ENCODE results near the gene SLC12A7. TPM values are rescaled to one million over a fixed set of nuclear protein-coding genes. Genes with fewer than 3 reads are reported as not detected.
A peak's percentile ranks its signal among the peaks of the same experiment; 100 is the strongest.

The SLC12A7 gene
- total and polyA plus RNA-seq, 11 donors, result 66.3 to 159 (median 128) TPM

- ATAC-seq, result no peak
- TF ChIP-seq CTCF (IDR thresholded peaks at IDR 0.05) (no peak), POLR2A (IDR thresholded peaks at IDR 0.05) (no peak)
Observed at GRCh38 chr5:1048861-1049838, 62.7 kb downstream of the SLC12A7 start.

DNA sequence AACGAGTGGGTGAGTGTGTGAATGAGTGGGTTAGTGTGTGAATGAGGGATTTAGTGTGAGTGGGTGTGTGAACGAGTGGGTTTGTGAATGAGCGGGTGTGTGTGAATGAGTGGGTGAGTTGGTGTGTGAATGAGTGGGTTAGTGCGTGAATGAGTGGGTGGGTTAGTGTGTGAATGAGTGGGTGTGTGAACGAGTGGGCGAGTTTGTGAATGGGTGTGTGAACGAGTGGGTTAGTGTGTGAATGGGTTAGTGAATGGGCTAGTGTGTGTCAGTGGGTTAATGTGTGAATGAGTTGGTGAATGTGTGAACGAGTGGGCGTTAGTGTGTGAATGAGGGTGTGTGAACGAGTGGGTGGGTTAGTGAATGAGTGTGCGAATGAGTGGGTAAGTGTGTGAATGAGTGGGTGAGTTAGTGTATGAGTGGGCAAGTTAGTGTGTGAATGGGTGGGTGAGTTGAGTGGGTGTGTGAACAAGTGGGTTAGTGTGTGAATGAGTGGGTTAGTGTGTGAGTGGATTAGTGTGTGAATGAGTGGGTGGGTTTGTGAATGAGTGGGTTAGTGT is 63.6 kb downstream of the SLC12A7 start:
- TF ChIP-seq CTCF (IDR thresholded peaks at IDR 0.05), result no peak
- no peak for TF ChIP-seq POLR2A (IDR thresholded peaks at IDR 0.05)
- WGBS, 4 donors, result 88 to 90% (median 88%) methylated on average over 11 of the region's 11 CpGs
- no peak for ATAC-seq

More at GRCh38 chr5:1048861-1049838, 62.7 kb downstream of the SLC12A7 start:
- no peaks in the 10 kb centered on the region for H3K27me3 ChIP-seq
- DNase-seq, result peak in 3 of 5 donors; percentile 16 to 47 (median 25)
- 78 to 86% (median 84%) methylated on average over 38 to 39 of the region's 39 CpGs for WGBS, 4 donors
- intact Hi-C loops (cut with DNase I), result loop anchor here in 1 of 10 donors (5.0 kb wide), 1 partner anchor 38 kb away; no protein-coding TSS in a partner anchor
- H3K36me3 ChIP-seq, result peaks cover 0 to 46% (median 26%) of the 10 kb centered on the region in 9 donors
- no peak overlapping the region for H3K27ac ChIP-seq
- no peaks in the 10 kb centered on the region for H3K9me3 ChIP-seq
- H3K4me3 ChIP-seq, result no peak overlapping the region
- peaks cover 0 to 31% (median 13%) of the 10 kb centered on the region in 12 donors for H3K4me1 ChIP-seq

DNA sequence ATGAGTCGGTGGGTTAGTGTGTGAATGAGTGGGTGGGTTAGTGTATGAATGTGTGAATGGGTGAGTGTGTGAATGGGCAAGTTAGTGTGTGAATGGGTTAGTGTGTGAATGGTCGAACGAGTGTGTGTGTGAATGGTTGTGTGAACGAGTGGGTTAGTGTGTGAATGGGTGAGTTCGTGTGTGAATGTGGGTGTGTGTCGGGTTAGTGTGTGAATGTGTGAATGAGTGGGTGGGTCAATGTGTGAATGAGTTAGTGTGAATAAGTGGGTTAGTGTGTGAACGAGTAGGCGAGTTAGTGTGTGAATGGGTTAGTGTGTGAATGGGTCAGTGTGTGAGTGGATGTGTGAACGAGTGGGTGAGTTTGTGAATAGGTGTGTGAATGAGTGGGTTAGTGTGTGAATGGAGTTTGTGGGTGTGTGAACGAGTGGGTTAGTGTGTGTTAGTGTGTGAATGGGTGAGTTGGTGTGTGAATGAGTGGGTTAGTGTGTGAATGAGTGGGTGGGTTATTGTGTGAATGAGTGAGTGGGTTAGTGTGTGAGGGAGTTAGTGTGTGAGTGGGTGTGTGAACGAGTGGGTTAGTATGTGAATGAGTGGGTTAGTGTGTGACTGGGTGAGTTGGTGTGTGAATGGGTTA is 64.4 kb downstream of the SLC12A7 start:
- intact Hi-C loops (cut with DNase I), result loop anchor here in 1 of 10 donors (5.0 kb wide), 1 partner anchor 40 kb away; no protein-coding TSS in a partner anchor

More for the DNA sequence above, 63.6 kb downstream of the SLC12A7 start:
- Histone ChIP-seq H3K9me3 (no peaks in the 10 kb centered on the region), H3K4me1 (peaks cover 0 to 22% (median 6%) of the 10 kb centered on the region in 12 donors), H3K36me3 (peaks cover 0 to 38% (median 19%) of the 10 kb centered on the region in 9 donors), H3K4me3 (no peak overlapping the region), H3K27ac (no peak overlapping the region), H3K27me3 (no peaks in the 10 kb centered on the region)
- DNase-seq, result peak in 1 of 5 donors; percentile 10
- intact Hi-C loops (cut with DNase I), result loop anchor here in 1 of 10 donors (5.0 kb wide), 1 partner anchor 39 kb away; no protein-coding TSS in a partner anchor

More for the DNA sequence above, 64.4 kb downstream of the SLC12A7 start:
- Histone ChIP-seq H3K36me3 (peaks cover 0 to 31% (median 14%) of the 10 kb centered on the region in 9 donors), H3K9me3 (no peaks in the 10 kb centered on the region), H3K4me1 (peaks cover 0 to 14% (median 2%) of the 10 kb centered on the region in 12 donors), H3K4me3 (no peak overlapping the region), H3K27me3 (no peaks in the 10 kb centered on the region), H3K27ac (no peak overlapping the region)
- 89 to 95% (median 91%) methylated on average over 11 of the region's 11 CpGs for WGBS, 4 donors
- ATAC-seq (no peak), DNase-seq (peak in 2 of 5 donors; percentile 3 to 7)
- TF ChIP-seq POLR2A (IDR thresholded peaks at IDR 0.05), result no peak
- no peak for TF ChIP-seq CTCF (IDR thresholded peaks at IDR 0.05)

Data from heart left ventricle (tissue), 16 donors.